ENCODE measurements around the gene JAK2.
"Not testable (repeated sequence)": the region's sequence is repeated elsewhere in the genome, so short reads cannot be mapped to it uniquely, and the experiment has no call there.

- TF ChIP-seq EZH2 (IDR thresholded peaks at IDR 0.05; ENCODE audit: low read depth); CTCF (conservative IDR thresholded peaks at IDR 0.05): not testable (repeated sequence)
These were observed 46.9 kb downstream of the JAK2 start for GRCh38 chr9:5031941-5032340.

Data from PC-9 (cell line).